HepG2 (cell line): ENCODE results near the gene DNMT3A. TPM values are rescaled to one million over a fixed set of nuclear protein-coding genes. Genes with fewer than 3 reads are reported as not detected.

Experiments used
- ATAC-seq: fragments of 200-7000 bp; cut with Tn5 transposase; 3 replicates; pipeline ENCODE4 v1.9.1; 2020; ENCODE audit warnings: mild to moderate bottlenecking, moderate library complexity
- BruUV-seq: library from RNA; stranded (reverse); fragments of 400-500 nt; replicated peaks from 2 replicates; lab custom pipeline; 2021; lab: Mats Ljungman, UMichigan
- CTCF ChIA-PET: fragments of 300-600 bp; formaldehyde crosslinking; extraction: SDS; loops from one replicate; lab custom pipeline; 2021; ENCODE audit warnings: low total read pairs, inconsistent platforms, low intra/inter-chr PET ratio; lab: Yijun Ruan, JAX
- POLR2A ChIA-PET: fragments of 350-600 bp; sonication (Branson Sonifier 250); formaldehyde crosslinking; loops from one replicate; lab custom pipeline; 2020; ENCODE audit warnings: antibody characterized with exemption, inconsistent platforms; lab: Yijun Ruan, JAX
- DNase-seq: peaks from one replicate; pipeline ENCODE4 v3.0.0-alpha.2; 2015; ENCODE audit warnings: low spot score
- FAIRE-seq: peaks from 3 replicates; lab custom pipeline; 2011; peaks lifted over from hg19 to GRCh38; lab: Jason Lieb, UNC
- H2AFZ ChIP-seq: one replicate; pipeline ENCODE4 v1.6.1; 2011; ENCODE audit warnings: low read length, inconsistent platforms
- H3K27ac ChIP-seq: fragments of 300-600 bp; 3 replicates; pipeline ENCODE4 v1.8.0; 2011; ENCODE audit warnings: mixed run types, mild to moderate bottlenecking, mixed read lengths, low read length, inconsistent platforms; ENCODE audit not compliant: insufficient read depth; ENCODE audit errors: extremely low read length
- H3K27me3 ChIP-seq, 2 experiments: fragments of 200-600 bp in 1 of 2; 2 replicates in 1 of 2; 3 replicates in 1 of 2; pipeline versions ENCODE4 v1.6.0 to v1.8.0; 2011; ENCODE audit warnings: low read length in 2 of 2, mild to moderate bottlenecking in 2 of 2, moderate library complexity in 2 of 2, inconsistent platforms in 1 of 2; ENCODE audit not compliant: insufficient read depth in 2 of 2, control insufficient read depth in 1 of 2
- H3K36me3 ChIP-seq, 2 experiments: fragments of 200-600 bp in 1 of 2; replicated peaks in 1 of 2; 2 replicates in 1 of 2; 3 replicates in 1 of 2; pipeline versions ENCODE4 v1.5.1 to v1.8.0; 2011; ENCODE audit warnings: low read length in 2 of 2, inconsistent platforms in 1 of 2; ENCODE audit not compliant: insufficient read depth in 2 of 2, control insufficient read depth in 1 of 2
- H3K4me1 ChIP-seq: 2 replicates; pipeline ENCODE4 v1.5.1; 2012; ENCODE audit warnings: low read length, inconsistent platforms; ENCODE audit not compliant: insufficient read depth
- H3K4me2 ChIP-seq: 2 replicates; pipeline ENCODE4 v1.6.0; 2011; ENCODE audit warnings: low read depth, low read length, inconsistent platforms
- H3K4me3 ChIP-seq, 3 experiments: fragments of 200-600 bp in 1 of 3; sonication (generic), shearing (Covaris generic) in 1 of 3; replicated peaks in 1 of 3; 2 replicates each; pipeline ENCODE4 v1.5.1; 2011 to 2016; ENCODE audit warnings: low read length in 3 of 3, inconsistent platforms in 2 of 3, low read depth in 2 of 3, mild to moderate bottlenecking in 2 of 3, control low read depth in 1 of 3, mixed read lengths in 1 of 3; ENCODE audit not compliant: insufficient read depth in 1 of 3
- H3K79me2 ChIP-seq: one replicate; pipeline ENCODE4 v1.6.1; 2011; ENCODE audit warnings: low read length, inconsistent platforms; ENCODE audit not compliant: insufficient read depth
- H3K9ac ChIP-seq: 2 replicates; pipeline ENCODE4 v1.6.0; 2011; ENCODE audit warnings: mild to moderate bottlenecking, low read depth, low read length, inconsistent platforms; ENCODE audit not compliant: insufficient read depth
- H3K9me3 ChIP-seq: 2 replicates; pipeline ENCODE4 v1.5.1; 2012; ENCODE audit warnings: mild to moderate bottlenecking, low read length
- H4K20me1 ChIP-seq: 2 replicates; pipeline ENCODE4 v1.6.0; 2011; ENCODE audit warnings: inconsistent platforms, mild to moderate bottlenecking, low read length, moderate library complexity; ENCODE audit not compliant: insufficient read depth
- ATF1 ChIP-seq: IDR thresholded peaks from 2 replicates; pipeline ENCODE4 v1.6.1; 2016; ENCODE audit warnings: mild to moderate bottlenecking, control low read depth
- RBM39 ChIP-seq: fragments of 200-400 bp; formaldehyde crosslinking; IDR thresholded peaks from one replicate; pipeline ENCODE4 v1.6.1; 2018; ENCODE audit warnings: antibody characterized with exemption, mild to moderate bottlenecking, low read depth, low read length; ENCODE audit not compliant: poor library complexity, severe bottlenecking
- ZNF281 ChIP-seq: sonication (generic); formaldehyde crosslinking; IDR thresholded peaks from 2 replicates; pipeline ENCODE4 v1.4.0; 2020; ENCODE audit warnings: missing genetic modification reagents, borderline replicate concordance
- WGBS: methylation state at CpG from one replicate; pipeline ENCODE4 v1.1.6; 2017; ENCODE audit warnings: low lambda C conversion rate; 5-methylcytosine and 5-hydroxymethylcytosine counted together
- in situ Hi-C: cut with HindIII; loops from 2 replicates; pipeline ENCODE4 v1.10.0; 2017; ENCODE audit warnings: low pct_unique_long_range_greater_than_20kb; ENCODE audit not compliant: extremely low pct_ligation_motif_present
- intact Hi-C: fragments of 100-400 bp; cut with micrococcal nuclease; formaldehyde crosslinking; loops from one replicate; pipeline ENCODE4 v1.10.0; 2022; ENCODE audit not compliant: unreplicated experiment
- polyA plus RNA-seq, 8 experiments: library from polyadenylated mRNA; depleted of rRNA in 3 of 8; stranded (reverse) in 7 of 8; unstranded in 1 of 8; fragments of >200 nt; fragmentation: Illumina TruSeq in 4 of 8; extraction: Trizol in 4 of 8; gene quantifications; 2 replicates each; pipeline versions ENCODE4 v1.2.1 to v1.2.3, GENCODE V29; 2011 to 2016; ENCODE audit warnings: low read depth in 4 of 8, missing spikeins in 1 of 8, mixed read lengths in 1 of 8; ENCODE audit not compliant: insufficient read depth in 1 of 8
- total RNA-seq, 5 experiments: library from RNA; depleted of rRNA; stranded (reverse); fragments of >200 nt; fragmentation: Illumina TruSeq; extraction: Trizol; gene quantifications; 2 replicates each; pipeline ENCODE4 v1.2.3, GENCODE V29; 2016; ENCODE audit warnings: low read depth in 1 of 5

The DNMT3A gene
- total and polyA plus RNA-seq, 2 of the 13 experiments (the other 11 are each of a cell fraction or from before 2014, with no cell fraction given), result 14.7 to 29.1 TPM

DNA sequence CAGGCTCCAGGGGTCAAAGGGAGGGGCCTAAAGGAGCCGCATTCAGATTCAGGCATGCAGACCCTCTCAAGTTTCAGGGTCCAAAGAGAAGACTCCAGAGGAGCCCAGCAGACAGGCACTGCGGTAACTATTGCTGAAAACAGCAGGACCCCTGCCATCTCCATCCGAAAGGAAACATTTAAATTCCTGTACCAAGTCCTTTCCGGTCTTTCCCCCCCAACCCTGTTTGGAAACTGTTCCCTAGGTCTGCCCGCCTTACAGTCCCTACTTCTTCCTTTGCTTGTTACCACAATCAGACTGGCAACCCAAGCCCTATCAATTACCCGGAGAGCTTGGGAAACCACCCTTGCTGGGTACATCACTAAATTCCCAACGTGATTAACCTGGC, 82.0 kb downstream of the DNMT3A start:
- intact Hi-C loops (no loop called here), in situ Hi-C loops (no loop called here)
- no peak overlapping the region for H3K4me3 ChIP-seq
- DNase-seq (no peak), FAIRE-seq (no peak), ATAC-seq (no peak)
- H2AFZ ChIP-seq, result no peak overlapping the region
- peaks cover 56% of the 10 kb centered on the region for H3K4me1 ChIP-seq
- 60% methylated on average over 7 of the region's 7 CpGs for WGBS
- H3K9me3 ChIP-seq, result no peaks in the 10 kb centered on the region
- no peak overlapping the region for H3K4me2 ChIP-seq
- POLR2A ChIA-PET, result interaction anchor here (2.6 kb wide), 1 partner anchor 8 kb away, joined by 19 read pairs; no protein-coding TSS in a partner anchor
- H3K79me2 ChIP-seq, result no peaks in the 10 kb centered on the region
- no TSS peak for BruUV-seq
- no peak overlapping the region for H3K9ac ChIP-seq
- CTCF ChIA-PET, result no interaction called here
- no peaks in the 10 kb centered on the region for H3K27me3 ChIP-seq
- no peaks in the 10 kb centered on the region for H3K36me3 ChIP-seq
- H4K20me1 ChIP-seq, result no peaks in the 10 kb centered on the region
- no peak overlapping the region for H3K27ac ChIP-seq
- TF ChIP-seq RBM39 (no peak), ZNF281 (peak; percentile 41; the same call in 1 of the 2 replicates), ATF1 (CRISPR knock-in tag) (no peak)
